Lower leg skin (tissue), 4 donors: Measurements from ENCODE around the gene CC2D2A. TPM values are rescaled to one million over a fixed set of nuclear protein-coding genes. Genes with fewer than 3 reads are reported as not detected.

Experiments used
- DNase-seq, 2 donors: peaks; one replicate each; pipeline ENCODE4 v3.0.0-alpha.2; 2019; ENCODE audit warnings: low spot score in 2 of 2
- H3K4me3 ChIP-seq: fragments of 200-600 bp; sonication (generic); 2 replicates; pipeline ENCODE4 v1.5.1; 2017; ENCODE audit warnings: mild to moderate bottlenecking, low read depth; ENCODE audit not compliant: poor library complexity, severe bottlenecking
- CTCF ChIP-seq, 3 donors: fragments of 450-650 bp; IDR thresholded peaks; one replicate each; pipeline ENCODE4 v1.5.1; 2016; ENCODE audit warnings: antibody characterized with exemption in 3 of 3, mild to moderate bottlenecking in 3 of 3, moderate library complexity in 2 of 3
- POLR2A ChIP-seq, 2 donors: fragments of 450-650 bp; IDR thresholded peaks; one replicate each; pipeline ENCODE4 v1.6.1; 2016 to 2017; ENCODE audit warnings: antibody characterized with exemption in 2 of 2, mild to moderate bottlenecking in 1 of 2, moderate library complexity in 1 of 2
- WGBS, 2 donors: methylation state at CpG; one replicate each; pipeline ENCODE4 v1.1.5; 2018; 5-methylcytosine and 5-hydroxymethylcytosine counted together
- intact Hi-C: fragments of 100-400 bp; cut with DNase I; formaldehyde crosslinking; loops from one replicate; pipeline ENCODE4 v1.15.0; 2023; ENCODE audit warnings: low total_unique reads
- total RNA-seq, 4 donors: library from RNA; depleted of rRNA; stranded (reverse); fragments of >200 nt; gene quantifications; one replicate each; pipeline ENCODE4 v1.1.0, GENCODE V29; 2016

Gene CC2D2A
- total RNA-seq, 4 donors from 2014 or later = 2.1 to 6.3 (median 3.3) TPM

DNA sequence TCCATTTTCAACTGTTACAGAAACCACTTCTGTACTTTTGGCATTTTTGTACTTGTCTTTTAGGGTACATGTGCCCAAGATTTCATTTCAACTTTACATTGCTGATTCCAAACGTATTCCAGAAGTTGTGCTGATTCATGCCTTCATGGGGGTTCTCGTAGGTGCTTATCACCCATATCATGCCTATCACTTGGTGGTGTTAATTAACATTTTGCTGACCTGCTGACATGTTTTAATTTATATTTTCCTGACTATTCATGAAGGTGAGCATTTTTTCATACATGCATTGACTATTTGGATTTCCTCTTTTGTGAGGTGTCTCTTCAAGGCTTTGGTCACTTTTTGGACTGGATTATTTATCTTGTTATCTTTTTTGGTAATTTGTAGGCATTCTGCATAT lies 64.1 kb downstream of the CC2D2A start:
- intact Hi-C loops = no loop called here
- TF ChIP-seq POLR2A (IDR thresholded peaks at IDR 0.05) (no peak), CTCF (IDR thresholded peaks at IDR 0.05) (no peak)
- DNase-seq = no peak
- H3K4me3 ChIP-seq = no peak overlapping the region
- 93% methylated on average over 2 of the region's 2 CpGs for whole genome bisulfite sequencing, 2 donors

GRCh38 chr4:15535599-15535998 lies 65.9 kb downstream of the CC2D2A start:
- 89 to 94% methylated on average over 6 of the region's 6 CpGs for WGBS, 2 donors
- no peak overlapping the region for H3K4me3 ChIP-seq
- no peak for TF ChIP-seq POLR2A (IDR thresholded peaks at IDR 0.05)
- no peak for TF ChIP-seq CTCF (IDR thresholded peaks at IDR 0.05)
- intact Hi-C loops = no loop called here
- no peak for DNase-seq

- WGBS, 2 donors = 81 to 87% methylated on average over 7 of the region's 7 CpGs
- DNase-seq = no peak
- no peak for TF ChIP-seq POLR2A (IDR thresholded peaks at IDR 0.05)
- H3K4me3 ChIP-seq = no peak overlapping the region
- intact Hi-C loops = no loop called here
These were observed 67.1 kb downstream of the CC2D2A start for GRCh38 chr4:15536552-15537499.

DNA sequence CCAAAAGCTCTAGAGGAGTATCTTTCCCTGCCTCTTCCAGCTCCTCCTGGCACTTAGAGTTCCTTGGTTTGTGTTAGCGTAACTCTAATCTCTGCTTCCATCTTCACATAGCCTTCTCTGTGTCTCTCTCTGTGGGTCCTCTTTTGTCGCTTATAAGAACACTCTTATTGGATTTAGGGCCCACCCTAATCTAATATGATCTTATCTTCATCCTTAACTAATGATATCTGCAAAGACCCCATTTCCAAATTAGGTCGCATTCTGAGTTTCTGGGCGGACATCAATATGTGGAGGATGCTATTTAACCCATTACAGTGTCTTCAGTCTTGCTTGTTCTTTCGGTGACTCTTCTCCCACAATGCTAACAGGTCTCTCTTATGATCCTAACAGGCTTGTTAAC lies 72.3 kb downstream of the CC2D2A start:
- TF ChIP-seq POLR2A (IDR thresholded peaks at IDR 0.05) (no peak), CTCF (IDR thresholded peaks at IDR 0.05) (no peak)
- DNase-seq = no peak
- intact Hi-C loops = no loop called here
- no peak overlapping the region for H3K4me3 ChIP-seq
- 94 to 96% methylated on average over 5 of the region's 5 CpGs for WGBS, 2 donors

- no peak overlapping the region for H3K4me3 ChIP-seq
- TF ChIP-seq CTCF (IDR thresholded peaks at IDR 0.05) (no peak), POLR2A (IDR thresholded peaks at IDR 0.05) (no peak)
- no peak for DNase-seq
- 80 to 84% methylated on average over 7 of the region's 7 CpGs for WGBS, 2 donors
- intact Hi-C loops = no loop called here
These were observed 73.1 kb downstream of the CC2D2A start for GRCh38 chr4:15542760-15543159.

DNA sequence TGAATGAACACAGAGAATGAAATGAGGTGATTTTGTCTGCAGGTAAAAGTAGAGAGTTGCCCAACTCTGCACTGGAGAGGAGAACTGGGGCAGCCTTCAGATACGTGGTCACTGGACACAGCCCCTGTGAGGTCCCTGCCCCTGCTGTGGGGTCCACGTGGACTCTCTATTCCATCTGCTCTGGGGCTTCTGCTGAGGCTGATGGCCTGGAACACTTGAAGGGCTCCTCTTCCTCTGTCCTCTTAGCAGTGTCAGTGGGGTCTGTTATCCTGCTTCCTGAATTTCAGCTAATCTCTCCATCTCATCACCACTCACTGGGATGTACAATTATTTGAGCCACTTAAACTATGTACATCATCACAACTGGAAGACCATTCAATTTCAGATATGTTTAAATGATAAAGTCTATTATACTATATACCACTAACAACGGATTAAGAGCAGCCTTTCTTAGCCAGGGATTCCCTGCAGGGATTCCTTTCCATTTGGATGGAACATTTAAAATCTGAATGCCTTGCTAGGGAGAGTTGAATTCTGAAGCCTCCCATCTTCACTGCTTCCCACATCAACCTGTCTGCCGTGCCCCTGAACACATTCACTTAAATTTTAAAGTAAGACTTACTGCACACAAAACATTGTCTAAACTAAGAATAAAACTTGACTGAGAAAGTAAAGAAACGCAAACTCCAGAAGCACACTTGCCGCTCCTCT lies 74.0 kb downstream of the CC2D2A start:
- WGBS, 2 donors = 87 to 91% methylated on average over 6 of the region's 6 CpGs
- TF ChIP-seq POLR2A (IDR thresholded peaks at IDR 0.05) (no peak), CTCF (IDR thresholded peaks at IDR 0.05) (no peak)

More for the DNA sequence above, 74.0 kb downstream of the CC2D2A start:
- H3K4me3 ChIP-seq = no peak overlapping the region
- DNase-seq = no peak
- intact Hi-C loops = no loop called here
